Right renal cortex interstitium (tissue), 3 donors: ENCODE measurements around the gene TCIRG1. TPM values are rescaled to one million over a fixed set of nuclear protein-coding genes. Genes with fewer than 3 reads are reported as not detected.
"Not testable (repeated sequence)": the region's sequence is repeated elsewhere in the genome, so short reads cannot be mapped to it uniquely, and the experiment has no call there.

Experiments
- DNase-seq, 3 donors: peaks; one replicate each; pipeline ENCODE4 v3.0.0-alpha.2; 2013; ENCODE audit warnings: low read depth in 3 of 3, low spot score in 2 of 3
- polyA plus RNA-seq, 3 donors: library from polyadenylated mRNA; unstranded; fragments of 120-200 nt; gene quantifications; one replicate each; pipeline ENCODE4 v1.2.1, GENCODE V29; 2013; ENCODE audit not compliant: insufficient read length in 3 of 3

The TCIRG1 gene
- polyA plus RNA-seq, 3 donors = 15.3 to 17.9 (median 17.0) TPM

GRCh38 chr11:68077617-68078582, 39.1 kb downstream of the TCIRG1 start:
- no peak for DNase-seq

- DNase-seq = no peak
Observed at GRCh38 chr11:68080860-68081259, 42.0 kb downstream of the TCIRG1 start.

DNA sequence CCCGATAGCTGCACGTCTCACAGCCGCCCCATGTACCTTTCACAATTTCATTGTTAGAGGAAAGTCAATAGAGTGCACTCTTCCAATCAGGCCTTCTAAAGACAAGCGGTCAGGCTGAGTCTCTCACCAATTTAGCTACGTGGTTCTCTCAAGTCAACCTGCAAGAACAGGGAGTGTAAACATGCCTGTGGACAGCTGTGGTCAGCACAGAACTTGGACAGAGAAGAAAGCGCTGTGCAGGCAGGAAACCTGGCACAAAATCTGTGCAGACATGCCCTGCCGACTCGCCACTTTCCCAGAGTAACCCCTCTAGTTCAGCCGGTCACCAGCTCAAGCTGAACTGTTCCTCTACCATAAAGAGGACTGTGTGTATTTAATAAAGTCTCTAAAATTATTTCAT, 42.9 kb downstream of the TCIRG1 start:
- DNase-seq = no peak

DNA sequence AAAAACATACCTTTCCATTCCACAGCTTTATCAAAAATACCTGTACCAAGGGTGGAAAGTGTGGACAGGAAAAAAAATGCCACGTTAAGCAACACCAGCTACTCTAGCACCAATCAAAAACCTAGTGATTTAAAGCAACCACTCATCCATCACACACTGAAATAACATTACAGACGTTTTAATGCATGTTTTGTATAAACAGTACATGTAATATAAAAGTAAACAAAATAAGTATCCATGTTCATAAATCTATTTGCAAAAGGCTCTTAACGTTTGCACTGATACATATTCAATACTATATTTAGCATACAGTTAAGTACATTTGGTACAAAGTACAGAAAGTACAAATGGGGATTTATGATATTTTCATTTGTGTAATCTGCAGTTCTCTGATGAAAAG, 43.7 kb downstream of the TCIRG1 start:
- no peak for DNase-seq

DNA sequence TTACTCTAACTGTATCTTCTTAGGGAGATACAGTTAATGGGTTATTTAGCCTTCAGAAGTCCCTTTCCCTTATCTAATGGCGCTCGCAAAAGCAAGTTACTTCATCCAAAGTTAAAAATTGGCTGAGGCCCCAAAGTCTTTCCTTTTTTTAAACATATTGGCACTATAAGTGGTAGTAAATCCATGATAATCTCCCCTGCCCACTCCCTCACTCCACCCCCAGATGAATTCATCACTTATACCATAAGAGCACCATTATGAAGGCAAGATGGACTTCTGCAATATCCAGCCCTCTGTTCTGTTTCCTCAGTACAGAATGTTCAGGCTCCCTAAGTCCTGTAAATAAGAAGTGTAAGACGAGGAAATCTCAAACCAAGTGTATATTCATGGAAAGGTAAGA, 44.7 kb downstream of the TCIRG1 start:
- no peak for DNase-seq

- no peak for DNase-seq
Observed at GRCh38 chr11:68089679-68090078, 50.9 kb downstream of the TCIRG1 start.

DNA sequence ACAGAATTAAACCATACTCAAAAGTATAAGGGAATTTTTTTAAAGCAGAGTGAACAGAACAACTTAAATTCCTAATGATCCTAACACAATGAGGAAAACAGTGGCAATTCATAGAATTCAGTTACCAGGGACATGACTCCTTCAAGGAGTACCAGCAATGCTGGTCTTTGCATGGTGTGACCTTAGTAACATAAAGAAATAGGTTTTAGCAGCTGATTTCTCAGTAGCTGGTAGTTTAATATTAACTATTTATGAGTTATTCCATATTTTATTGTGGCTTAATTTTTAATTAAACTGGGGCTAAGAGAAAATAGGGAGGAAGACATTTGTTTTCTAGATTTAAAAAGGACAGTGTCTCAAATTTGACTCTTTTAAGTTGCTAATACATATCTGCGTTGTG, 51.5 kb downstream of the TCIRG1 start:
- no peak for DNase-seq

DNA sequence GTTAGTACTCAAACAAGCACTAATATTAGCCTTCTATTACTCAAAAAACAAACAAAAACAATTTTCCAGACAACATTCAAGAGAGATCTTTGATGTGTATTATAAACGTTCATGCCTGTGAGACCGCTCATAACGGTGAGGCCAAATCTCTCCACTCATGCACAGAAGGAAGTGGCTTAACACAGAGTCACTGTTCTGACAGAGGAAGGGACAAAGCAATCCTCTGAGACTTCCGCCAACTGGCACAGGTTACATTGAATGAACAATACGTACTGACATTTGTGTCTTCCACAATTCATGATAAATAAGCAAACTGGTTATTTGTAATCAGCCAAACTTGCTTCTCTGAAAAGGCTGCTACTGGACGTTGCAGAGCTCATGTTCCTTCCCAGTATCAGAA, 51.9 kb downstream of the TCIRG1 start:
- DNase-seq = no peak

DNA sequence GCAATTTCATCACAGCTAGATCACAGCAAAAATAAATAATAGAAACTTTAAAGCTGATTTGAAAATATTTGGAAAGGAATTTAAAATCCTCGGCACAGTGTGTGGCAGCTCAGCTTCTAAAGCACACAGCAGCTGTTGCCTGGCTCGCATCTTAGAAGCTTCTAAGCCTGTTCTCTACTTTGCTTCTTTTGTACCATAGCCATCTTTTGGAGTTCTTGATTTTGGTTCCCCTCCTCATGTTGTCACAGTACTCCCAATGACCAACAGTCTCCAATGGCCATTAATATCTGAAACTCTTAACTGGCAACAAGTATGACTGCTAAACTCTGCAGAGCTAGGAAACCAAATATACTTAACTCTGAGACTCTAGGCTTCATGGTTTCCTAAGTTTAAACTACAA, 53.6 kb downstream of the TCIRG1 start:
- DNase-seq = no peak

GRCh38 chr11:68092946-68093345, 54.1 kb downstream of the TCIRG1 start:
- not testable (repeated sequence) for DNase-seq

DNA sequence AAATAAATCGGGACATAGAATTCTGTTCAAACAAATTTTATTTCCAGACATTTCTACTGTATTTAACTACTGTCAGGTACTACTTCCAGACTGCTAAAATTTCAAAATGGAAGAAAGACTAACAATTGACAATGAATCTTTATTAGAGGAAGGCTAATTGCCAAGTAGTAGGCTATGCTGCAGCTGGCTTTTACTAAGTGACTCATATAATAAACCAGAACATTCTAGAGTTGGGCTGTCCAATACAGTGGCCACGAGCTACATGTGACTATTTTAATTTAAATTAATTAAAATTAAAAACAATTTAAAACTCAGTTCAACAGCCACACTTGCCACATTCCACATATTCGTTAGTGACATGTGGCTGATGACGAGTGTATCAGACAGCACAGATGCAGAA, 54.7 kb downstream of the TCIRG1 start:
- no peak for DNase-seq

DNA sequence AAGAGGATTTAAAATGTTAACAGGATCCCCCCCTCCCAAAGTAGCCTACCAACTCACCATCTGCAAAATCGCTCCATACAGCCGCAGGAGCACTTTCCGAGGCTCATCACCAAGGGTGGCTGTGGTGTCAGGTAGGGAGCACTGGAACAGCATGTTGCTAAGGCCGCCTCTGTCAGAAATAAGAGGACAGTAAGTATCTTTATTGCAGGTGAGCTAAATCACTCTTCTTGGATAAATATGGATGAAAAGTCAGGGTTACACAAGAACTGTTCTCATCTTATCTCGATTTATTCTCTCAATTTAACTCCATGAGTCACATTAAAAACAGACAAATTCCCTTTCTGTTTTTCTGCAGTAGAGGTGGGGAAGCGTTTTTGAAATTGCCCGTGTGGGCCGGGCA, 58.1 kb downstream of the TCIRG1 start:
- DNase-seq = no peak

DNA sequence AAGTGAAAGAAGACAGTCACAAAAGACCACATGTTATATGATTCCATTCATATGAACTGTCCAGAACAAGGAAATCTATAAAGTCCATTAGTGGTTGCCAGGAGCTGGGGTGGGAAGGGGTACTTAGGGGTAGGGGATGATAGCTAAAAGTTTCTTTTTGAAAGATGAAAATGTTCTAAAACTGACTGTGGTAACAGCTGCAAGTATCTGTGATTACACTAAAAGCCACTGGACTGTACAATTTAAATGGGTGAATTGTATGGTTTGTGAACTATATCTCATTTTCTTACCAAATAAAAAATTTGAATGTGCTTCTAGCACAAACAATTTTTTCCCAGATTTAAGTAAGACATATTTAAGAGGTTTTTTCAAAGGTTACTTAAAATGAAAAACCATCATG, 60.2 kb downstream of the TCIRG1 start:
- DNase-seq = no peak

- DNase-seq = no peak
Observed at GRCh38 chr11:68099474-68100405, 60.9 kb downstream of the TCIRG1 start.

Other genes with a start within 250 kb of the TCIRG1 start
- 1 to 10 TPM; 8.4 to 9.4 (median 9.3) TPM for gene UNC93B1, start 34.9 kb upstream of the TCIRG1 start, polyA plus RNA-seq
- gene ALDH3B1, start 28.7 kb upstream of the TCIRG1 start, polyA plus RNA-seq = 1 to 10 TPM; 1.3 to 2.2 (median 1.3) TPM
- 10 to 100 TPM; 62.2 to 75.6 (median 65.2) TPM for gene NDUFS8, start 8.3 kb upstream of the TCIRG1 start, polyA plus RNA-seq
- 10 to 100 TPM; 30.4 to 33.2 (median 32.8) TPM for gene CHKA, start 82.4 kb downstream of the TCIRG1 start, polyA plus RNA-seq
- 10 to 100 TPM; 74.3 to 89.7 (median 78.5) TPM for gene KMT5B, start 174.3 kb downstream of the TCIRG1 start, polyA plus RNA-seq
- 10 to 100 TPM; 20.3 to 22.0 (median 20.4) TPM for gene C11orf24, start 232.9 kb downstream of the TCIRG1 start, polyA plus RNA-seq